HG03354 (cell line): ENCODE measurements around the gene ZRANB3.

Source experiments
- ATAC-seq: cut with Tn5 transposase; IDR thresholded peaks from one replicate; pipeline ENCODE4 v1.9.1; 2021; ENCODE audit warnings: mild to moderate bottlenecking; ENCODE audit not compliant: unreplicated experiment, poor library complexity, severe bottlenecking

The ZRANB3 gene

GRCh38 chr2:135258193-135258592, 272.8 kb downstream of the ZRANB3 start:
- ATAC-seq = no peak

- ATAC-seq = no peak
These were observed 273.5 kb downstream of the ZRANB3 start for GRCh38 chr2:135257383-135258090.

GRCh38 chr2:135256531-135257260, 274.3 kb downstream of the ZRANB3 start:
- no peak for ATAC-seq

GRCh38 chr2:135255208-135255607, 275.8 kb downstream of the ZRANB3 start:
- ATAC-seq = no peak

GRCh38 chr2:135252805-135253458, 278.1 kb downstream of the ZRANB3 start:
- no peak for ATAC-seq

- no peak for ATAC-seq
These were observed 282.4 kb downstream of the ZRANB3 start for GRCh38 chr2:135248611-135249010.

- ATAC-seq = no peak
These were observed 284.2 kb downstream of the ZRANB3 start for GRCh38 chr2:135246711-135247270.

- no peak for ATAC-seq
These were observed 285.9 kb downstream of the ZRANB3 start for GRCh38 chr2:135245071-135245470.

- no peak for ATAC-seq
These were observed 292.4 kb downstream of the ZRANB3 start for GRCh38 chr2:135238651-135239050.

- no peak for ATAC-seq
These were observed 300.9 kb downstream of the ZRANB3 start for GRCh38 chr2:135230150-135230549.

- ATAC-seq = no peak
These were observed 303.6 kb downstream of the ZRANB3 start for GRCh38 chr2:135227386-135227785.

- no peak for ATAC-seq
These were observed 304.1 kb downstream of the ZRANB3 start for GRCh38 chr2:135226961-135227360.

- no peak for ATAC-seq
These were observed 305.2 kb downstream of the ZRANB3 start for GRCh38 chr2:135225781-135226180.

- no peak for ATAC-seq
These were observed 311.8 kb downstream of the ZRANB3 start for GRCh38 chr2:135219226-135219625.

GRCh38 chr2:135218426-135218825, 312.6 kb downstream of the ZRANB3 start:
- ATAC-seq = no peak

- ATAC-seq = no peak
These were observed 318.3 kb downstream of the ZRANB3 start for GRCh38 chr2:135212757-135213156.

- ATAC-seq = no peak
These were observed 323.0 kb downstream of the ZRANB3 start for GRCh38 chr2:135208016-135208415.

- no peak for ATAC-seq
These were observed 327.1 kb downstream of the ZRANB3 start for GRCh38 chr2:135203944-135204343.

- ATAC-seq = no peak
These were observed 328.3 kb downstream of the ZRANB3 start for GRCh38 chr2:135202751-135203150.

- ATAC-seq = no peak
These were observed 332.5 kb downstream of the ZRANB3 start for GRCh38 chr2:135198481-135198880.

GRCh38 chr2:135190799-135191198, 340.2 kb downstream of the ZRANB3 start:
- ATAC-seq = no peak
